HG02763 (cell line): ENCODE measurements around the gene SHISA9.

ENCODE experiments used
- ATAC-seq: cut with Tn5 transposase; IDR thresholded peaks from one replicate; pipeline ENCODE4 v1.9.1; 2021; ENCODE audit warnings: mild to moderate bottlenecking, moderate library complexity; ENCODE audit not compliant: unreplicated experiment

Gene SHISA9

GRCh38 chr16:13245713-13246377 is 344.4 kb downstream of the SHISA9 start:
- no peak for ATAC-seq

DNA sequence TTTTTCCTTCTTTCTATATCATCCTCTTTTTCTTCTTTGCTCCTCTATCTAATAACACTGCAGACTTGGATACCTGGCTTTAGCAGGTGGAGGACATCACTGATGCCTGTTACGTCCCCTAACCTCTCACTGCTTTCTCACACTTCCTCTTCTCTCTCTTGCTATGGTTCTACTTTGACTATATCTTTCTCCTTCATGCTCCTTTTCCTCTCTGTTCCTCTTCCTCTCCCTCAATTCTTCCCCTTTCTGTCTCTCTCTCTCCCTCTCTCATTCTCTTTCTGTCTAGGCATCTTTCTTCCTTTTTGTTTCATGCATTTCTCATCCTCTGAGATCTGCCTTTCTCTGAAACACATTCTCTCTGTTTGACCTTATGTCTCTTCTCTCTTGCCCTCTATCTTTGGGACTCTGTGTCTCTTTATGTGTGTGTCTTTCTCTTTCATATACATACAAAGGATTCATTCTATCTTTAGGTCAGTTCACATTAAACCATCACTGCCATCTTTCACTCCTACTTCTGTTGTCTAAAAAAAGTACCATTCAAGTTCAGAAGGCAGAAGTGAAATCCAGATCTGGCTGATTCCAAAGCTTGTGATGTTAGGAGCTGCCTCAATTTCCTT is 353.7 kb downstream of the SHISA9 start:
- no peak for ATAC-seq

DNA sequence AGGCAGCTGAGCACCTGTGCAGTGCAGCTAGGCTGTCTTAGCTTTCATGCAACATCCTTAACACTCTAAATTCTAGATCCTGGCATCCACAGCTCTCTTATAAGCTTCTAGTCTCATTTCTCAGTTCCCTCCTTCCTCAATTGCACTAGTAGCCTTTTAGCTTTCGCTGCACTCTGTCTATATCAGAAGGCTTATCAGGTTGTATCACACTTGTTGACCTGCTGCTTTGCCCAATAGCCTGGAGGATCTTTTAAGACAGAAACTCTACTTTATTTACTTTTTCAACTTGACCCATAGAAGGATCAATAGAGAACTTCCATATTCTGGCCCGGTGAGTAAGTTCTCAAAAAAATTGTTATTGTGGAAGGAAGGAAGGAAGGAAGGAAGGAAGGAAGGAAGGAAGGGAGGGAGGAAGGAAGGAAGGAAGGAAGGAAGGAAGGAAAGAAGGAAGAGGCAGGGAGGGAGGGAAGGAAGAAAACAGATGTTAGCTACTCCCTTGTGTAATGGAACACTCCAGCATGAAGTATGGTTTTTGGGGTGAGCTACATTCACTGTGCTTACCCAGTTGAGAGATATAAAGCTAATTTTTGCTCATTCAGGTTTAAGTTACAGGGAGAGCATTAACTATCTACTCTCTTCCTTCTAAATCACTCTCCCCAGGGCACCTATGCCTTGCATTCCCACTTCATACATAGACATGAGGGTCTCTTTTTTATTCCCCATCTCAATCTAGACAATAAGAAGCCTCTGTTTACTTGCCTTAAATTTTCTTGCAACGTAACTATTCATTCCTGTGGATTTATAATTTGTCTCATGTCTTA is 361.1 kb downstream of the SHISA9 start:
- no peak for ATAC-seq

DNA sequence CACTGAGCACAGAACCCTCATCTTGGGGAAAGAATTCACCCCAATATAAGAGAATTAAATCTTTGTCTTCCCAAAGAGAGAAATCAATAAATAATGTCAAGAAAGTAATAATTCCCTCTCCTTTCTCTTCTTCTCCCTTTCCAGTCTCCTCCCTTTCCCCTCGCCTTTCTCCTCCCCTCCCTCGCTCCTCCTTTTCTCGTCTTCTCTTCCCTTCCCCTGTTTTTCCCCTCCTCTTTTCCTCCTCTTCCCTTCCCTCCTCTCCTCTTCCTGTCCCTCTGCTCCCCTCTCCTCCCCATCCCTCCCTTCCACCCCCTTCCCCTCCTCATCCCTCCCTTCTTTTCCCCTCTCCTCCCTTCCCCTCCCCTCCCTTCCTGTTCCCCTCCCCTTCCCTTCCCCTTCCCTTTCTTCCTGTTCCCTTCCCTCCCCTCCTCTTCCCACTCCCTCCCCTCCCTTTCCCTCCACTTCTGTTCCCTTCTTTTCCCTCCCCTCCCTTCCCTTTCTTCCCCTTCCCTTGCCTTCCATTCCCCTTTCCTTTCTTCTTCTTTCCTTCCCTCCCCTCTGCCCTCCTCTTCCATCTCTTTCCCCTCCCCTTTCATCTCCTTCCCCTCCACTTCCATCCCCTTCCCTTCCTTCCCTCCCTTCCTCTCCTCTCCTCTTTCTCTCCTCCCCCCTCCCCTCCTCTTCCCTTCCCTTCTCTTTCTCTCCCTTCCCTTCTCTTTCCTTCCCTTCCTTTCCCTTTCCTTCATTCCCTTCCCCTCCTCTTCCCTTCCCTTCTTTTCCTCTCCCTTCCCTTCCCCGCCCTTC is 363.6 kb downstream of the SHISA9 start:
- no peak for ATAC-seq

DNA sequence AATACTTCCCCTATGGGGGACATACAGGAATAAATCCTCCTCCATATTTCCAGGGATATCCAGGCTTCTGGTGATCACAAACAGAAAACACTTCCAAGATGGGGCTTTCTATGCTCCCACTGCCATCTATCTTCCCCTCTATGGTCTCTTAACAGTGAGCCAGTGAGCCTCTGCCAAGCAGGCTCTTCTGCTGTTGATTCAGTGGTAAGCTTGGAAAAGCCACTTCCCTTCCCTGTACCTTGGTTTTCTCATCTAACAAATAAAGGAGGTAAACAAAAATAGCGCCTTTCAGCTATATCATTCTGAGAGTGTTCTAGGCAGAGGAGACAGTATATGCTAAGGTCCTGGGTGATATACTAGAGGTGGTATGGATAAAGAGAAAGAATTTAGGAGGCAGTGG is 368.0 kb downstream of the SHISA9 start:
- ATAC-seq: no peak

DNA sequence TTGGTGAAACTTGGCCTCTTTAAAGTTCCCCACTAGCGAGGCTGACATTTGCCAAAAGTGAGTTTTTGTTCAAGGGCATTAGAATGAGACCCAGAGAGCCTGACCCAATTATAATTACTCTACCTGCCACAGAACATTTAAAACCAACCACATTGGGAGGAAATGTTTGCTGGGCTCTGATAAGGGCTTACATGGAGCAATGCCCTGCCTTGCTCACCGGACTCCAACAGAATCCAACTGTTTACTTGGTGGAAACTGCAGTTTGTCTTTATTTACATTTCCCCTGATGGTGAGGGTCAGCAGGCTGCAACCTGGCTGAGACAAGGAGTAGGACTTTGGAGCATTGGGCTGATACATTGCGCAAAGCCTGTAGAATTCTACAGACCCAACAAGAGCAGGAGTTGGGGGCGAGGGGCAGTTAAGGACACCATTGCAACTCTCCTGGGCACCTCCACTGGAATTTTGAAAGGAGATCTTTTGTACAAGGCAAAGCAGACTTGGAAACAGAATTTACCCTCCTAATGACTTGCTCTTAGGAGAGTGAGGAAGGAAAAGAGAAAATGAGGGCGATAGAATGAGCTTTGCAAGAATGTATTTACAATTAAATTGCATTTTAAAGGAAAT is 368.6 kb downstream of the SHISA9 start:
- ATAC-seq: no peak

- no peak for ATAC-seq
Measured at GRCh38 chr16:13270602-13271001, 369.2 kb downstream of the SHISA9 start.

DNA sequence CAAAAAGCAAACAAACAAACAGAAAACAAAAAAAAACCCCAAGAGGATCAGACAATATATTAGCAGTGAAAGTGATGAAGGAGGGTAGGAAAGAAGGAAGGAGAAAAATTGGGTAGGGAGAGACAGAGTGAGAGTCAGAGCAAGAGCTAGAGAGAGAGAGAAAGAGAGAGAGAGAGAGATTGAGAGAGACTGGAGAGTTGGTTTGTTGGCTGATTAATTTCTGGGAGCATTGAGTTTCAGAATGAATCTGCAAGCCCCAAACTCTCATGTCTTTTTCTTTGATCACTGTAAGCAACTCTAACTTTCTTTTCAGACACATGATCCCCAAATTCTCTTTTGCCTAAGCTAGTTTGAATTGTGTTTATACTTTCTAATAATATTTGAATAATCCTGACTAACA is 388.1 kb downstream of the SHISA9 start:
- no peak for ATAC-seq
